ENCODE results near the gene ZBTB7B. TPM values are rescaled to one million over a fixed set of nuclear protein-coding genes. Genes with fewer than 3 reads are reported as not detected.

Gene ZBTB7B
- total RNA-seq, 1 experiment from 2014 or later = 38.3 TPM

DNA sequence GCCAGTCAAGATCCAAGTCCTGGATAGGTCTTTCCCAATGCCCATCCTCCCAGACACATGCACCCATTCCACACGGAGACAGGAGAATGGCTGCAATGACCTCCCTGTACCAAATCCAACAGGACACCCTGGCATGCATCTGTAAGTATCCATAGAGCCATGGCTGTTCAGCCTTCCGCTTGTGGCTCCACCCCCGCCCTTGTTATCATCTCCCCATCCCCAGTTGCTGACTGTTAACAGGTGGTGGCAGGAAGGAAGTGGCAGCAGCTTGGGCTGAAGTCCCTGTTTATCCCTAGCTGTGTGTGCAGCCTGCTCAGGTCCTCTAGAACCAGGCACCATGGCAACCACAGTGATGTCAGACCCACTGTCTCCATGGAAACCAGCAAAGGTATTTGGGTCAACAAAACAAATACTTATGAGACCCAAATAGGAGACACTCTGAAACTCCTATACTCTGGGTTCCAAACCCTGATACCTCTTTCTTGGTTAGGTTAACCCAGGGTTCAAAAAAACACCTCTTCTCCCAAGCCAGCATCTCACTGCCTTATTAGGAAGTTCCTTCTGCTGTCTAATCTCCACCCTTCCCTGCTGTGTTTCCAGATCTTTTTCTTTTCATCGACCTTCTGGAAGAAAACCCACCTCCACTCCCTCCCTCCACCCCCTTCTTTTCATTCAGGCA, 47.4 kb upstream of the ZBTB7B start:
- peak overlapping the region; percentile 85 for H3K9ac ChIP-seq (ENCODE audit: extremely low read depth, insufficient read length, low read length)
- H3K23ac ChIP-seq (ENCODE audit: insufficient read length, low read depth, low read length) = no peak overlapping the region
- peak overlapping the region; percentile 94 for H3K4me2 ChIP-seq (ENCODE audit: insufficient read depth, insufficient read length, low read length)
- H2BK12ac ChIP-seq (ENCODE audit: insufficient read length, low read depth, low read length) = no peak overlapping the region
- Mint-ChIP-seq H3K36me3 (ENCODE audit: insufficient read depth in 1 of 3, low read depth in 3 of 3) (peaks cover 8 to 23% (median 22%) of the 10 kb centered on the region in 3 experiments; a peak in 6 of 7 replicates), H3K4me1 (peaks cover 48 to 56% of the 10 kb centered on the region in 2 experiments), H3K27ac (peak overlapping the region; percentile 98 to 99 (median 99); a peak in 5 of 7 replicates), H3K9me3 (no peaks in the 10 kb centered on the region), H3K4me3 (peak overlapping the region; percentile 83 to 97), H3K27me3 (ENCODE audit: low read depth) (no peaks in the 10 kb centered on the region)
- no peak overlapping the region for H3K56ac ChIP-seq (ENCODE audit: insufficient read length, low read depth, low read length)
- no peak overlapping the region for H4K5ac ChIP-seq (ENCODE audit: insufficient read length, low read depth, low read length)
- WGBS (ENCODE audit: extremely low coverage, insufficient read length, low lambda C conversion rate) = no CpG with 5 or more reads among the region's 4 CpGs
- H3K4ac ChIP-seq (ENCODE audit: low read depth, low read length) = peak overlapping the region; percentile 40; the same call in 1 of the 2 replicates
- H2AFZ ChIP-seq (ENCODE audit: low read length) = no peak overlapping the region
- H3K4me1 ChIP-seq (ENCODE audit: insufficient read depth, low read length) = peaks cover 4% of the 10 kb centered on the region; the same call in 1 of the 2 replicates
- H4K20me1 ChIP-seq (ENCODE audit: control insufficient read depth, insufficient read depth, insufficient read length) = no peaks in the 10 kb centered on the region
- no peaks in the 10 kb centered on the region for H3K79me1 ChIP-seq (ENCODE audit: insufficient read depth, low read depth, low read length, poor library complexity, severe bottlenecking)
- H3K14ac ChIP-seq (ENCODE audit: insufficient read depth, low read length) = peak overlapping the region; percentile 95; the same call in 1 of the 2 replicates
- no peak overlapping the region for H2BK5ac ChIP-seq (ENCODE audit: insufficient read length, low read length)
- no peak overlapping the region for H2BK120ac ChIP-seq (ENCODE audit: low read depth, low read length, poor library complexity, severe bottlenecking)
- no peaks in the 10 kb centered on the region for H3K9me3 ChIP-seq (ENCODE audit: control insufficient read depth, low read depth, low read length)
- no peak overlapping the region for H4K8ac ChIP-seq (replicated peaks; ENCODE audit: insufficient read length, low read depth, low read length)
- no peak for TF ChIP-seq CTCF (conservative IDR thresholded peaks at IDR 0.05)
- H3T11ph ChIP-seq (ENCODE audit: low read length) = peak overlapping the region; percentile 47
- no peak overlapping the region for H2AK5ac ChIP-seq (ENCODE audit: insufficient read length, low read length)
- H3K23me2 ChIP-seq (ENCODE audit: insufficient read length, low read depth, low read length, poor library complexity, severe bottlenecking) = peaks cover 16% of the 10 kb centered on the region
- no peak overlapping the region for H2BK20ac ChIP-seq (ENCODE audit: low read depth, low read length, poor library complexity, severe bottlenecking)
- no peaks in the 10 kb centered on the region for H3K27me3 ChIP-seq (ENCODE audit: insufficient read depth, low read length)
- H2BK15ac ChIP-seq (ENCODE audit: low read depth, low read length) = no peak overlapping the region
- no peaks in the 10 kb centered on the region for H3K79me2 ChIP-seq (ENCODE audit: insufficient read depth, low read length)
- DNase-seq = peak; percentile 68
- H3K18ac ChIP-seq (ENCODE audit: insufficient read length, low read depth, low read length) = peak overlapping the region; percentile 98
- peak overlapping the region; percentile 46 for H3K27ac ChIP-seq (ENCODE audit: insufficient read length, low read depth, low read length)
- H4K91ac ChIP-seq (ENCODE audit: insufficient read length, low read depth, low read length) = no peak overlapping the region
